ENCODE measurements around the gene MYO1E. TPM values are rescaled to one million over a fixed set of nuclear protein-coding genes. Genes with fewer than 3 reads are reported as not detected.
"Not testable (repeated sequence)": the region's sequence is repeated elsewhere in the genome, so short reads cannot be mapped to it uniquely, and the experiment has no call there.

The MYO1E gene
- total RNA-seq, 1 donor from 2014 or later, result 71.3 TPM

GRCh38 chr15:59158701-59159034 is 214.0 kb downstream of the MYO1E start:
- intact Hi-C loops (cut with micrococcal nuclease), result no loop called here
- no peaks in the 10 kb centered on the region for H3K9me3 Mint-ChIP-seq
- H3K36me3 Mint-ChIP-seq (ENCODE audit: low read depth), result peaks cover 26% of the 10 kb centered on the region
- no peaks in the 10 kb centered on the region for H3K4me1 Mint-ChIP-seq (ENCODE audit: low read depth)
- no peak overlapping the region for H3K4me3 Mint-ChIP-seq (ENCODE audit: low read depth)
- DNase-seq (ENCODE audit: low spot score), result no peak
- H3K27ac Mint-ChIP-seq, result no peak overlapping the region
- no peaks in the 10 kb centered on the region for H3K27me3 Mint-ChIP-seq (ENCODE audit: low read depth)

DNA sequence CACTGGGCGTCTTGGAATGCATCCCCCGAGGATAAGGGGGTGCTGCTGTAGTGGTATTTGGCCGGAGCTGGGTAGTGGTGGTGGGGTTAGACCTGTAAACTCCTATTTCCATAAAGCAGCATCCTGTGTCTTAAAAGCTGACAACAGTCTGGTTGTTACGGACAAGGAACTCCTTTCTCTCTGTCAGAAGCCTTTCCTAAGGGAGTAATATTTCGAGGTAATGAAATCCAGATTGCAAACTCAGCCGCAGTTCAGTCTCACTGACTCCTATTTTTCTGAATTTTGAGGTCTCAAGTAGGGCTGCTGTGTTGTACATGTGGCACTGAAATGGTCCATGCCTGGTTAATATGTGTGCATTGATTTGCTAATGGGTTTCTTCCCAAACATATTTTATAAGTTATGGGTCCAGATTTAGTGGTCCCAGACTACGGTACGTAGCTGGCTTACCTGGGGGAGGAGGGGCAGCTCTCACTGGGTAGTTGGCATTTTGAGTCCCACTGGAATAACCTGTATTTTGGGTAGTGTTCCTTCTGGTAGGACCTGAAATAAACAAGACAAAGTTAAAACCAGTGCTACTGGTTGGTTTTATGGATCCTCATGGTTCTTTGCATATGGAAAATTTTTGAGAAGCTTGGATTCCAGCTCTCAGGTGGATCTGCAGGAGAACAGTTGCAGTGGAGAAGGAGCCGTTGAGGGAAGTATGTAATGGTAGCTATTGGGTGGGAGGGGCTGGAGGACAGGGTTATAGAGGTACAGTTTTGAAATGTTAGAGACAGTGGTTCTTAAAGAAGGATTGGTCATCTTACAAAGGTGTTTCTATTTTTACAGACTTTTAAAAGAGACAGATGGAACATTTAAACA is 214.6 kb downstream of the MYO1E start:
- no peak overlapping the region for H3K27ac Mint-ChIP-seq
- H3K4me3 Mint-ChIP-seq (ENCODE audit: low read depth), result no peak overlapping the region
- H3K27me3 Mint-ChIP-seq (ENCODE audit: low read depth), result no peaks in the 10 kb centered on the region
- H3K4me1 Mint-ChIP-seq (ENCODE audit: low read depth), result no peaks in the 10 kb centered on the region
- peaks cover 32% of the 10 kb centered on the region for H3K36me3 Mint-ChIP-seq (ENCODE audit: low read depth)
- no peak for DNase-seq (ENCODE audit: low spot score)
- intact Hi-C loops (cut with micrococcal nuclease), result no loop called here
- H3K9me3 Mint-ChIP-seq, result no peaks in the 10 kb centered on the region

DNA sequence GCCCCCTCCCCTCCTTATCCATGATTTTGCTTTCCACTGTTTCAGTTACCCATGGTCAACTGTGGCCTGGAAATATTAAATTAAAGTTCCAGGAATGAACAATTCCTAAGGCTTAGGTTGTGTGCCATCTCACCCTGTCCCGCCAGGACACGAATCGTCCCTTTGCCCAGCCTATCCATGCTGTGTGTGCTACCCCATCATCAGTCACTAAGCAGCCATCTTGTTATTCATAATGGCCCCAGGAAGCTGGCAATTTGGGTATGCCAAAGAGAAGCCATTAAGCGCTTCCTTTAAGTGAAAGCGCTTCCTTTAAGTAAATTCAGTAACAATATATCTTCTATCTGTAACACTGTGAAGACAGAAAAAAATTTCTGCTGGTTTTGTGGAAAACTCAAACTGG is 215.3 kb downstream of the MYO1E start:
- intact Hi-C loops (cut with micrococcal nuclease), result no loop called here
- Mint-ChIP-seq H3K4me1 (ENCODE audit: low read depth) (no peaks in the 10 kb centered on the region), H3K36me3 (ENCODE audit: low read depth) (peaks cover 33% of the 10 kb centered on the region), H3K27ac (no peak overlapping the region), H3K9me3 (no peaks in the 10 kb centered on the region), H3K27me3 (ENCODE audit: low read depth) (no peaks in the 10 kb centered on the region), H3K4me3 (ENCODE audit: low read depth) (no peak overlapping the region)
- no peak for DNase-seq (ENCODE audit: low spot score)

- peaks cover 31% of the 10 kb centered on the region for H3K36me3 Mint-ChIP-seq (ENCODE audit: low read depth)
- no peaks in the 10 kb centered on the region for H3K27me3 Mint-ChIP-seq (ENCODE audit: low read depth)
- no peak overlapping the region for H3K27ac Mint-ChIP-seq
- no peaks in the 10 kb centered on the region for H3K9me3 Mint-ChIP-seq
- no peak for DNase-seq (ENCODE audit: low spot score)
- no peak overlapping the region for H3K4me3 Mint-ChIP-seq (ENCODE audit: low read depth)
- intact Hi-C loops (cut with micrococcal nuclease), result no loop called here
- H3K4me1 Mint-ChIP-seq (ENCODE audit: low read depth), result no peaks in the 10 kb centered on the region
Measured at GRCh38 chr15:59155431-59155830, 217.2 kb downstream of the MYO1E start.

- no peak overlapping the region for H3K4me3 Mint-ChIP-seq (ENCODE audit: low read depth)
- no peak overlapping the region for H3K27ac Mint-ChIP-seq
- peaks cover 34% of the 10 kb centered on the region for H3K36me3 Mint-ChIP-seq (ENCODE audit: low read depth)
- DNase-seq (ENCODE audit: low spot score), result no peak
- intact Hi-C loops (cut with micrococcal nuclease), result no loop called here
- H3K4me1 Mint-ChIP-seq (ENCODE audit: low read depth), result no peaks in the 10 kb centered on the region
- H3K9me3 Mint-ChIP-seq, result no peaks in the 10 kb centered on the region
- H3K27me3 Mint-ChIP-seq (ENCODE audit: low read depth), result no peaks in the 10 kb centered on the region
Measured at GRCh38 chr15:59154243-59154642, 218.4 kb downstream of the MYO1E start.

- no peak for DNase-seq (ENCODE audit: low spot score)
- no peaks in the 10 kb centered on the region for H3K9me3 Mint-ChIP-seq
- no peak overlapping the region for H3K27ac Mint-ChIP-seq
- no peak overlapping the region for H3K4me3 Mint-ChIP-seq (ENCODE audit: low read depth)
- intact Hi-C loops (cut with micrococcal nuclease), result no loop called here
- H3K4me1 Mint-ChIP-seq (ENCODE audit: low read depth), result no peaks in the 10 kb centered on the region
- H3K36me3 Mint-ChIP-seq (ENCODE audit: low read depth), result peaks cover 36% of the 10 kb centered on the region
- H3K27me3 Mint-ChIP-seq (ENCODE audit: low read depth), result no peaks in the 10 kb centered on the region
Measured at GRCh38 chr15:59153466-59153865, 219.2 kb downstream of the MYO1E start.

DNA sequence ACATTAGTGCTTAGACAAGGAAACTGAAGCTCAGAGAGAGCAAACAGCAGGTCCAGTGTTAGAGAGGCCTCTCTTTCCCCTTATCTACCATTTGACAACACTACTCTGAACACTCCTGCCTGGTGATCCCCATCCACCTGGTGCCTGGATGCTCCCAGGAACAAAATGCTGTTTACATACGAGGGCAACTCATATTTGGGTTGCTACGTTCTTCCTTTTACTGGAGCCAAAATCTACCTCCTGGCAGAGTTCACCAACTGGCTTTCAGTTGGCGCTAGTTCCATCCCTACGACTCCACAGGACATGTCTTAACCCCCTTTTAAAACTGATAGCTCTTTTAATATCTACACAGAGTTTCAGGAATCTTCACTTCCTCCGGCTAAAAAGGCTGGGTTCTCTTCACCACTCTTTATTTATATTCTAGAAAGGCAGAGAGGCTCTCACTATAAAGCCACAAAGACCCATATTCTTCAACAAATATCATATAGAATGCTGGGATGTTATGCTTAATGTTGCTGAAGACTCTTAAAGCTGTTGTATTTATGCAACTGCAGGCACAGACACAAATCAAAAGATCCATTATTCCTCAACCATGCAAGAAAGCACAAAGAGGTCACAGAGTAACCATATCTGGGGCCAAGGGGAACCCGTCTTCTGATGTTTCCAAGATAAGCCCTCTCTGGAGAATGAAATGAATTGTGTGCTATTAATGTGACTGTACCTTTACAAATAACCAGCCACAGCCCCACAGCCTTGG is 219.8 kb downstream of the MYO1E start:
- intact Hi-C loops (cut with micrococcal nuclease), result no loop called here
- DNase-seq (ENCODE audit: low spot score), result no peak
- Mint-ChIP-seq H3K4me1 (ENCODE audit: low read depth) (no peaks in the 10 kb centered on the region), H3K36me3 (ENCODE audit: low read depth) (peaks cover 31% of the 10 kb centered on the region), H3K4me3 (ENCODE audit: low read depth) (no peak overlapping the region), H3K27ac (no peak overlapping the region), H3K27me3 (ENCODE audit: low read depth) (no peaks in the 10 kb centered on the region), H3K9me3 (no peaks in the 10 kb centered on the region)

DNA sequence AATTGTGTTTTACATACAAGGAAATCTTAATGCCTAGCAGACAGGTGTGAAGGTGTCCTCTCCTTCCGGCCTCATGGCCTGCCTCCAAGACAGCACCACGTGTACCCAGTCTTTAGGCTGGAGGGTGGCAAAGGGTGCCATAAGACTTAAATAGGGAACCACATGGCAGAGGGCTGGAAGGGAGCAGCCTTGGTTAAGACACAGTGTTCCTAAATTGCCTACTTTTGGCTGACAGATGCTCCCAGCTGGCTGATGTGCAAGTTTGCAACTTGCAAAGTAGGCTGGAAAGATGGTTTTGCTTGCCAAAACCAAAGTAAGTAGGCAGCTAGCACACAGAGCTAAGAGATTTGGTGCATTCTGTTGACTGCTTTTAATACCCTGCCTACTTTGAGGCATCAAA is 222.5 kb downstream of the MYO1E start:
- H3K27me3 Mint-ChIP-seq (ENCODE audit: low read depth), result no peaks in the 10 kb centered on the region
- no peaks in the 10 kb centered on the region for H3K9me3 Mint-ChIP-seq
- intact Hi-C loops (cut with micrococcal nuclease), result no loop called here
- H3K4me3 Mint-ChIP-seq (ENCODE audit: low read depth), result no peak overlapping the region
- peaks cover 31% of the 10 kb centered on the region for H3K36me3 Mint-ChIP-seq (ENCODE audit: low read depth)
- no peaks in the 10 kb centered on the region for H3K4me1 Mint-ChIP-seq (ENCODE audit: low read depth)
- no peak for DNase-seq (ENCODE audit: low spot score)
- no peak overlapping the region for H3K27ac Mint-ChIP-seq

DNA sequence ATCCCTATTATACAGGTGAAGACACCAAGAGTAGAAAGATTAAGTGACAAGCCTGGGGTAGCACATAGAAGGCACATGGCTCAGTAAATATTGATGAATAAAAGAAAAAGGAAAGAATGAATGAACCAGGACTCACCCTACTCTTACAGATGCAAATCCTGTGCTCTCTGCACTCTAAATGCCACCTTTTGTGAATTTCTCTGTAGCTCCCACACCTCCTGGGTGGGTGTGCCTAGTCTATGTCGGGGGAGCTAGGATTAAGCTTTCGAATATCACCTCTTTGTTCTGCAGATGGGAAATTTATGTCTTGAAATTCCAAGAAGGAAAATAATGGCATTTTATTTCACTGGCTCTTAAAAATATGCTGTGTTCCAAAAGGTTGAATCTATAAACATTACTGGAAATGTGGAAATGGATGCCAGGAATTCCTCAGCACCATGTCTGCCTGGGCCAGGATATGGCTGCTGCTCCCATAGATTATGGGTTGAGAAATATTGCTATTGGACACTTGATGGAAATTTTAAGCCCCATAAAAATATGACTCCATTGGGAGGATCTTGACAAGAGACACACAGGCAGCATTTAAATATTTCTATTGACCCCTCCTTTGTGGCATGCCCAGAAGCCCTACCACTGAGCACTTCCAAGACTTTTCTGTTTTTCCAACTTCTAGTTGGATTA is 224.4 kb downstream of the MYO1E start:
- intact Hi-C loops (cut with micrococcal nuclease), result no loop called here
- H3K27me3 Mint-ChIP-seq (ENCODE audit: low read depth), result no peaks in the 10 kb centered on the region
- H3K4me3 Mint-ChIP-seq (ENCODE audit: low read depth), result no peak overlapping the region
- peaks cover 28% of the 10 kb centered on the region for H3K36me3 Mint-ChIP-seq (ENCODE audit: low read depth)
- no peaks in the 10 kb centered on the region for H3K4me1 Mint-ChIP-seq (ENCODE audit: low read depth)
- H3K27ac Mint-ChIP-seq, result no peak overlapping the region
- no peak for DNase-seq (ENCODE audit: low spot score)
- no peaks in the 10 kb centered on the region for H3K9me3 Mint-ChIP-seq

DNA sequence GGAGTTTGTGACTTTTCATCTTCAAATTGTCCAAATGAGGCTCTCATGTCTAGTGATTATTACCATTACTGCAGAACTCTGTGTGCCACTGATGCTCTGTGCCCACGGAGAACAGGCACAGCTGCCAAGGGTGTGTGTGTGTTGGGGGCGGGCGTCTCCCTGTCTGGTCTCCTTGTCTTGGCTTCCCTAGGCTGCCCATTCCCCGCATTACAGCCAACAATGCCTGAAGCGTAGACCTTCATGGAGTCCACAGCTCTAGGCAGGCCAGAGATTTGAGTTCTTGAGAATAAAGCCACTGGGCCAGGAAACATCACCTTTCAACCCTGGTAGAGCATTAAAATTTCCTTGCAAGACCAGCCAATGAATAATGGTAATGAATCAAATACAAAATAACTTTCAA is 225.0 kb downstream of the MYO1E start:
- intact Hi-C loops (cut with micrococcal nuclease), result no loop called here
- Mint-ChIP-seq H3K4me3 (ENCODE audit: low read depth) (no peak overlapping the region), H3K9me3 (no peaks in the 10 kb centered on the region), H3K4me1 (ENCODE audit: low read depth) (no peaks in the 10 kb centered on the region), H3K27ac (no peak overlapping the region), H3K27me3 (ENCODE audit: low read depth) (no peaks in the 10 kb centered on the region), H3K36me3 (ENCODE audit: low read depth) (peaks cover 24% of the 10 kb centered on the region)
- no peak for DNase-seq (ENCODE audit: low spot score)

DNA sequence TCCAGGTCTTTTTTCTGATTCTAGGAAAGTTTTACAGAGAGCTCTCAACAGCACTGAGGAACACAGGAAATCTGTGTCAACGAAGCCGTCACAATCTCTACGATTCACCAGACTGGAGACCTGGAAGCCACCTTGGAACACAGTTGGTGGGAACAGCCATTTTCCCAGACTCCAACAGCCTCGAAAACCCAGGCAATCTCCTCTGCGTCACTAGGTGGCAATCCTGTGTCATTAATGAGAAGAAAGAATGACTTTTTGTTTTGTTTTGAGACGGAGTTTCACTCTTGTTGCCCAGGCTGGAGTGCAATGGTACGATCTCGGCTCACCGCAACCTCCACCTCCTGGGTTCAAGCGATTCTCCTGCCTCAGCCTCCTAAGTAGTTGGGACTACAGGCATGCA is 228.1 kb downstream of the MYO1E start:
- H3K36me3 Mint-ChIP-seq (ENCODE audit: low read depth), result peaks cover 36% of the 10 kb centered on the region
- DNase-seq (ENCODE audit: low spot score), result not testable (repeated sequence)

GRCh38 chr15:59143281-59143680 is 229.4 kb downstream of the MYO1E start:
- peaks cover 40% of the 10 kb centered on the region for H3K36me3 Mint-ChIP-seq (ENCODE audit: low read depth)
- H3K4me3 Mint-ChIP-seq (ENCODE audit: low read depth), result no peak overlapping the region
- no peaks in the 10 kb centered on the region for H3K27me3 Mint-ChIP-seq (ENCODE audit: low read depth)
- intact Hi-C loops (cut with micrococcal nuclease), result no loop called here
- DNase-seq (ENCODE audit: low spot score), result no peak
- H3K4me1 Mint-ChIP-seq (ENCODE audit: low read depth), result peaks cover 14% of the 10 kb centered on the region
- no peaks in the 10 kb centered on the region for H3K9me3 Mint-ChIP-seq
- no peak overlapping the region for H3K27ac Mint-ChIP-seq

More for the DNA sequence above, 228.1 kb downstream of the MYO1E start:
- H3K27me3 Mint-ChIP-seq (ENCODE audit: low read depth); intact Hi-C loops (cut with micrococcal nuclease); H3K4me3 Mint-ChIP-seq (ENCODE audit: low read depth); H3K4me1 Mint-ChIP-seq (ENCODE audit: low read depth); H3K9me3 Mint-ChIP-seq; H3K27ac Mint-ChIP-seq: not testable (repeated sequence)

Data from activated T-helper 2 cell treated with anti-CD3 and anti-CD28 coated beads, Interferon-gamma antibody, Interleukin-2, Interleukin-4, amounts not matched to agents 10 μg/mL and 5 μg/mL and 100 μg/mL, durations not matched to agents 14 hours and 24 hours and 36 hours (primary cell).